ENCODE measurements around the gene GALNT4.

GALNT4 gene

DNA sequence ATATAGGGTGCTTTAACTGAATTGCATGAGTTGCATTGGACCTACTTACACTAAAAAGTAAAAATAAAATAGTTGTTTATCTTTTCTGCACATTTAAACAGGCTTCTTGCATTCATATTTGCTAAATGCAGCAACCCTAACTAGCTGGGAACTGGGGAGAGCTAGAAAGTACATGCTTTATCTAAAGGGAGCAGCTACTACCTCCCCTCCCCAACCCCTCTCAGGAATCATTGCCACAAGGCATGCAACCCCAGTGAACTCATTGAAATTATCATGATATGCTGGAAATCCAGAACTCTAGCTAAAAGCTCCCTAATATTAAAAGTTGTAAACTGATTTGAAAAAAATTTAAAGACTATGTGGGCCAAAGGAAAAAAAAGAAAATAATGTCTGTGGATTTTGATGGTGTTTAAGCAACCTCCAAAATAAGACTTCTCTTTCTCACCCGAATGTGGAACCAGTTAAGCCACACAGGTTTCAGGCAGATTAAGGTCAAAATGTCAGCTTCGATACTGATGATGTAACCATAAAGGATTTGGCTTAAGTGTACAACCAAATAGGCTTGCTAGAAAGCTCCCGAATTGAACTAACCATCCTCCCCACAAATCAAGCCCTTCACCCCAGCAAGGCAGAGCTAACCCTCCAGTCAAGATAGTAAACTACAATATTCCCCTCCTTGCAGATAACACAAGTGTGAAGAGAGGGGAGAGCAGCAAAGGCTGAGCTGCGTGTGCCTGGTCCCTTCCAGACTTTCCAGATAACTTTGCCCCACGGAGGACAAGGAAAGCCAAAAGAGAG is 15.0 kb upstream of the GALNT4 start:
- Histone ChIP-seq H3K4me1 (peaks cover 5 to 22% (median 10%) of the 10 kb centered on the region in 10 experiments), H3K27me3 (no peaks in the 10 kb centered on the region), H3K9ac (no peak overlapping the region), H3K9me3 (replicated peaks in 1 of 11) (no peaks in the 10 kb centered on the region), H3K36me3 (no peaks in the 10 kb centered on the region), H3K4me2 (no peak overlapping the region), H4K20me1 (0 out of 22 replicates have a peak, but pooled peaks cover 0 to 4% (median 0%) of the 10 kb centered on the region in 11 experiments), H3K27ac (no peak overlapping the region), H3K4me3 (no peak overlapping the region)
- TF ChIP-seq Cebpa-rat (IDR thresholded peaks at IDR 0.05): no peak

DNA sequence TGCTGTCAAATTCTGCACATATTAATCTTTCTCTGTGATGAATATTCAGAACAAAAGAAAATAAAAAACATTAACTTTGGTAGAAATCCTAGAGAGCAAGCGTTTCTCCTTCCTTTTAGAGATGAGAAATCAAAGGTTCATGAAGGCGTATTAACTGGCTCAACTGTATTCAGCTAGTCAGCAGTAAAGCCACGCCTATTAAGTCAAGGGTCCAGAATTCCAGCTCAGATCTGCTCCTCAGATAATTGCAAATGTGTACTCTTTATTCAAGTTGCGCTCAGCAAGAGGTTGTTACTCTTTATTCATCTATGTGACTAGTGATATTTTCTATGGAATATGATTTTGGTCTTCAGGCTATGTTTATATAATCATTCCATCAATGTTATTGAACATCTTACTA is 14.3 kb upstream of the GALNT4 start:
- Histone ChIP-seq H3K4me1 (peaks cover 0 to 15% (median 3%) of the 10 kb centered on the region in 10 experiments; a peak in 11 of 20 replicates), H3K4me3 (no peak overlapping the region), H3K9me3 (replicated peaks in 1 of 11) (no peaks in the 10 kb centered on the region), H3K36me3 (no peaks in the 10 kb centered on the region), H3K27me3 (no peaks in the 10 kb centered on the region), H3K27ac (no peak overlapping the region), H3K4me2 (no peak overlapping the region), H3K9ac (no peak overlapping the region), H4K20me1 (peaks cover 0 to 6% (median 2%) of the 10 kb centered on the region in 11 experiments; a peak in 4 of 22 replicates)
- TF ChIP-seq Cebpa-rat (IDR thresholded peaks at IDR 0.05): no peak

DNA sequence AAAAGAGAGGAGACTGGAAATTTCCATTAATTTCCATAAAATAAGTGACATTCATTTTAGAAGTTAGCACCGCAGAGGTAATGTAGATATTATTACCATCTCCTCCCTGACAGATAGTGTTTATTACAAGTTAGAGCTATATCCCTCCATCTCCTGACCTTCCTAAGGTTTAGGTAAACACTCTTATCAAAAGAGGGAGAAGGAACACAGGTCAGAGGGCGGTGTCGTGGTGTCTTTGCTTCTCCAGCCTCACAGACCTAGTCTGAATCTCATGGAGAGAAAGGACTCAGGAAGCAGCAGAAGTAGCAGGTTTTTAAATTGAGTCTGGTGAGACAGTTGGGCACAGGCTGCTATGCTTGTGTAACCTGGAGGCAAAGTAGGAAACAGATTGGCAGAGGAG is 12.8 kb upstream of the GALNT4 start:
- peaks cover 0 to 12% (median 5%) of the 10 kb centered on the region in 11 experiments; a peak in 6 of 22 replicates for H4K20me1 ChIP-seq
- no peak overlapping the region for H3K9ac ChIP-seq
- no peak overlapping the region for H3K4me2 ChIP-seq
- peaks cover 0 to 3% (median under 1%) of the 10 kb centered on the region in 10 experiments; a peak in 6 of 20 replicates for H3K4me1 ChIP-seq
- H3K9me3 ChIP-seq (replicated peaks in 1 of 11): no peaks in the 10 kb centered on the region
- no peaks in the 10 kb centered on the region for H3K36me3 ChIP-seq
- TF ChIP-seq Cebpa-rat (IDR thresholded peaks at IDR 0.05): no peak
- no peaks in the 10 kb centered on the region for H3K27me3 ChIP-seq
- H3K4me3 ChIP-seq: no peak overlapping the region
- no peak overlapping the region for H3K27ac ChIP-seq

DNA sequence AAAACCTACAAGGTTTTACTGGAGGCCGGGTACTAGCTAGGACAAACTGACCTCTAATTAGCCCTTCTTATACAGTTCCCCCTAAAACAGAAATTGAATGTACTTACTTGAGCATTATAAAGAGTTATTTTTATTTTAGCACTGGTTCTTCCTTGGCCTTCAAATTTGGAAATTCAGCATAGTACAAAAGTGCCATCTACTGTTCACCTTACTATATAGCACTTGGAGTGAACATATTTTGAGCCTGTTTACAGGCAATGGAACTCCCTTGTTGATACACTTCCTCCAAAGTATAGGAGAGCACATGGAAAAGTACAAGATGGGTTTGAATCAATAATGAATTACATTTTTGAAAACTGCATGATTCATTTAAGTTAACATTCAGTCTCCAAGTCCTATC is 5.1 kb upstream of the GALNT4 start:
- TF ChIP-seq Cebpa-rat (IDR thresholded peaks at IDR 0.05): no peak
- Histone ChIP-seq H3K27ac (no peak overlapping the region), H3K4me3 (no peak overlapping the region), H3K36me3 (no peaks in the 10 kb centered on the region), H3K9ac (no peak overlapping the region), H4K20me1 (peaks cover 0 to 12% (median 5%) of the 10 kb centered on the region in 11 experiments; a peak in 9 of 22 replicates), H3K4me1 (peaks cover 0 to 37% (median 19%) of the 10 kb centered on the region in 10 experiments; a peak in 18 of 20 replicates), H3K4me2 (peak overlapping the region in 3 of 11 experiments; percentile 15 to 97 (median 64); a peak in 3 of 22 replicates), H3K27me3 (no peaks in the 10 kb centered on the region), H3K9me3 (replicated peaks in 1 of 11) (peaks cover 0 to 5% (median 0%) of the 10 kb centered on the region in 11 experiments; a peak in 2 of 22 replicates)

DNA sequence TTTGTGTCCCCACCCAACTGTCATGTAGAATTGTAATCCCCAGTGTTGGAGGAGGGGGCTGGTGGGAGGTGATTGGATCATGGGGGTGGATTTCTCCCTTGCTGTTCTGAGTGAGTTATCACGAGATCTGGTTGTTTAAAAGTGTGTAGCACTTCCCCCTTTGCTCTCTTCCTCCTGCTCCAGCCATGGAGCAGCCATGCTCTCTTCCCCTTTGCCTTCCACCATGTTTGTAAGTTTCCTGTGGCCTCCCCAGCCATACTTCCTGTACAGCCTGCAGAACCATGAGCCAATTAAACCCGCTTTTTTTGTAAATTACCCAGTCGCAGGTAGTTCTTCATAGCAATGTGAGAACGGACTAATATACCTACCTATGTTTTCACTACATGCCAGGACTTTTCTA is 3.8 kb upstream of the GALNT4 start:
- Histone ChIP-seq H3K27me3 (no peaks in the 10 kb centered on the region), H3K4me2 (peak overlapping the region in 9 of 11 experiments; percentile 2 to 97 (median 48); a peak in 12 of 22 replicates)
- no peak for TF ChIP-seq Cebpa-rat (IDR thresholded peaks at IDR 0.05)

DNA sequence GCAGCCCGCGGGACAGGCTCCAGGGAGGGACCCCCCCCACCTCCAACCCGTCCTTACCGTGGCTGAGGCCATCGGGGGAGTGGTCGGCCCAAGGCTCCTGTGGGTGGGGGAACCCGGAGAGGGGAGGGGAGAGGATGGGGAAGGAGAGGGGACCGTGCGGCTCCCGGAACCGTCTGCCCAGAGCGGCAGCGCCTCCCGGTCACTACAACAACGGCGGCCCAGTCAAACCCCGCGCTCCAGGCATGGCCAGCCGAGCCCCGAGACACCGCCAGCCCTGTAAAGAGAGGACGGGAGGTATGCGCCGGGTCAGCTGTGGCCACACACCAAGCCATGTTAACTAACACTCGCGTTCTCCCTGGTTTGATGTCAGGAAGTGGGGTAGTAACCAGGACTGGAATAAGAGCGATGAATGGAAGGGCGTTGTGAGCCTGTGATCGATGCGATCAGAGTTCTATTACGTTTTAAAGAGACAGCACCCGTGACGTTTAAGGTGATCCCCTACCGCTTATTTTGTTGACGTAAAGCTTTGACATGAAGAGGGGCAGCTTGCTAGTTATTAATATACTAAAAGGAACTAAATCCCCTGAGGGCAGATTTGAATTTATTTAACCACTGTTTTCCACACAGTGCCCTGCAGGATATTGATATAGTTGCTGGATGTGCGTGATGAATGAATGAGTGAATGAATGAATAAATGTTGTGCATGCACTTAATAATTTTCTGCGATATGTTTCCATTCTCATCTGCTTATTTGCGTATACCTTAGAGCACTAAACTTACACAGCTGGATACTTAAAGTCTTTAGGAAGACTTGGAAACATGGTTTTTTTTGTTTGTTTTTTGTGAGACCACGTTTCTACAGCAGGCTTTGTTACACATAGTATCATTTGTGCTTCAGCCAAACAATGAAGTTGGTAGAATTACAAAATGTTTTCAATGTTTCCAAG is 1.5 kb upstream of the GALNT4 start, which contains the start of gene POC1B:
TSS of gene POC1B (minus strand) at position 224 of the 947 bp plus-strand sequence. CDS start at position 72, 152 bp downstream.
- Histone ChIP-seq H3K9me3 (replicated peaks in 1 of 11) (peaks cover 0 to 5% (median 0%) of the 10 kb centered on the region in 11 experiments; a peak in 2 of 22 replicates), H3K27me3 (no peaks in the 10 kb centered on the region), H4K20me1 (peaks cover 0 to 30% (median 10%) of the 10 kb centered on the region in 11 experiments; a peak in 14 of 22 replicates), H3K4me2 (peak within 1 kb of the TSS; percentile 76 to 97 (median 92)), H3K9ac (peak within 1 kb of the TSS; percentile 85 to 94 (median 91)), H3K36me3 (peaks cover 13 to 30% (median 19%) of the 10 kb centered on the region in 11 experiments; a peak in 20 of 22 replicates), H3K27ac (peak within 1 kb of the TSS; percentile 83 to 93 (median 87)), H3K4me1 (peaks cover 29 to 68% (median 50%) of the 10 kb centered on the region in 10 experiments), H3K4me3 (peak within 1 kb of the TSS; percentile 94 to 100 (median 99))
- no peak for TF ChIP-seq Cebpa-rat (IDR thresholded peaks at IDR 0.05)

More for the DNA sequence above, 3.8 kb upstream of the GALNT4 start:
- Histone ChIP-seq H3K9ac (no peak overlapping the region), H3K4me3 (no peak overlapping the region), H3K4me1 (peaks cover 9 to 44% (median 27%) of the 10 kb centered on the region in 10 experiments), H4K20me1 (peaks cover 0 to 10% (median under 1%) of the 10 kb centered on the region in 11 experiments; a peak in 10 of 22 replicates), H3K9me3 (replicated peaks in 1 of 11) (peaks cover 0 to 5% (median 0%) of the 10 kb centered on the region in 11 experiments; a peak in 2 of 22 replicates), H3K27ac (peak overlapping the region in 3 of 11 experiments; percentile 4 to 36 (median 10); a peak in 1 of 22 replicates), H3K36me3 (peaks cover 3 to 7% (median 4%) of the 10 kb centered on the region in 11 experiments; a peak in 19 of 22 replicates)

DNA sequence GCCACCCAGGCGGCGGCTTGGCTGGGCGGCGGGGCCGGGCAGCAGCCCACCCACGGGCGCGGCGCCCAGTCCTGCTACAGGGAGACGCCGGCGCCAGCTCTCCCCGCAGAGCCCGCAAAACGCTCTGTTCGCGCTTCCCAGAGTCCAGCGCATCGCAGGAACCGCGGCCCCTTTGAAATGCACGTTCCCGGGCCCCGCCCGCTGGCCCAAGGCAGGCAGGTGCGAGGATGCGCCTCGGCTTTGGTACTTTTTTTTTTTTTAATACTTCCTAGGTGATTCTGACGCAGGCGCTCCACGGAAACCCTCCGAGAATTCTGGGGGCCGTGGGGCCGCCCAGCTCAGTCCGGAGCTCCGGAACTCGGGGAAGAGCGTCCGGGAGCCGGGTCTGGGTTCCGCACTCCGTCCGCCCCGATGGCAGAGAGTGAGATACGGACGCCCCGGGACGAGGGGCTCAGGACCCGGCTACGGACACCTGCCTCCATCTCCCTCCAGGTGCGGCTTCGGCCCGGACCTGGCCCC is 768 bp upstream of the GALNT4 start:
- Histone ChIP-seq H3K36me3 (peaks cover 13 to 34% (median 19%) of the 10 kb centered on the region in 11 experiments; a peak in 20 of 22 replicates), H3K27me3 (no peaks in the 10 kb centered on the region), H3K9me3 (replicated peaks in 1 of 11) (peaks cover 0 to 5% (median 0%) of the 10 kb centered on the region in 11 experiments; a peak in 2 of 22 replicates), H3K9ac (peak overlapping the region; percentile 85 to 94 (median 91)), H4K20me1 (peaks cover 0 to 36% (median 10%) of the 10 kb centered on the region in 11 experiments; a peak in 14 of 22 replicates), H3K27ac (peak overlapping the region; percentile 83 to 93 (median 87)), H3K4me2 (peak overlapping the region; percentile 76 to 97 (median 92)), H3K4me1 (peaks cover 29 to 75% (median 50%) of the 10 kb centered on the region in 10 experiments), H3K4me3 (peak overlapping the region; percentile 94 to 100 (median 99))
- TF ChIP-seq Cebpa-rat (IDR thresholded peaks at IDR 0.05): no peak

Data from BLaER1 treated with 17β-estradiol and CSF1 and Interleukin-3, amounts not matched to agents 10 nM and 100 nM (cell line).